Liver (tissue), 9 donors: ENCODE data around the gene ALDH1A2. TPM values are rescaled to one million over a fixed set of nuclear protein-coding genes. Genes with fewer than 3 reads are reported as not detected.
"Not testable (repeated sequence)": the region's sequence is repeated elsewhere in the genome, so short reads cannot be mapped to it uniquely, and the experiment has no call there.

Experiments used
- DNase-seq: peaks from one replicate; pipeline ENCODE4 v3.0.0-alpha.2; 2017; ENCODE audit warnings: low spot score
- H3K27ac ChIP-seq, 2 donors: one replicate each; pipeline ENCODE4 v1.7.0; 2013; ENCODE audit warnings: inconsistent platforms in 2 of 2, low read length in 2 of 2, control low read depth in 1 of 2, low read depth in 1 of 2, mild to moderate bottlenecking in 1 of 2
- H3K27me3 ChIP-seq, 4 donors: one replicate each; pipeline versions ENCODE4 v1.6.1 to v1.7.0; 2013; ENCODE audit warnings: low read length in 3 of 4, inconsistent platforms in 1 of 4, mild to moderate bottlenecking in 1 of 4, moderate library complexity in 1 of 4; ENCODE audit not compliant: control insufficient read depth in 4 of 4, insufficient read depth in 4 of 4
- H3K36me3 ChIP-seq, 4 donors: one replicate each; pipeline versions ENCODE4 v1.6.1 to v1.7.0; 2013; ENCODE audit warnings: low read length in 3 of 4, mild to moderate bottlenecking in 3 of 4, low read depth in 1 of 4, moderate library complexity in 1 of 4; ENCODE audit not compliant: control insufficient read depth in 4 of 4, insufficient read depth in 3 of 4
- H3K4me1 ChIP-seq, 4 donors: one replicate each; pipeline versions ENCODE4 v1.6.1 to v1.7.0; 2013; ENCODE audit warnings: low read length in 3 of 4, mild to moderate bottlenecking in 3 of 4, moderate library complexity in 1 of 4; ENCODE audit not compliant: control insufficient read depth in 4 of 4, insufficient read depth in 4 of 4
- H3K4me3 ChIP-seq, 3 donors: one replicate each; pipeline versions ENCODE4 v1.6.1 to v1.7.0; 2013; ENCODE audit warnings: low read length in 3 of 3, control low read depth in 1 of 3, low read depth in 1 of 3, mild to moderate bottlenecking in 1 of 3
- H3K9ac ChIP-seq, 2 donors: one replicate each; pipeline ENCODE4 v1.7.0; 2013; ENCODE audit warnings: low read length in 2 of 2, mild to moderate bottlenecking in 2 of 2, moderate library complexity in 2 of 2, control low read depth in 1 of 2, low read depth in 1 of 2
- H3K9me3 ChIP-seq, 4 donors: one replicate each; pipeline versions ENCODE4 v1.6.1 to v1.7.0; 2013; ENCODE audit warnings: low read length in 3 of 4; ENCODE audit not compliant: control insufficient read depth in 4 of 4
- CTCF ChIP-seq: fragments of 150-350 bp; IDR thresholded peaks from 2 replicates; pipeline ENCODE4 v1.5.1; 2017; ENCODE audit warnings: improper control_type of control experiment, low read depth, low read length; ENCODE audit not compliant: missing input control
- FOXA2 ChIP-seq: IDR thresholded peaks from 2 replicates; pipeline ENCODE4 v1.6.1; 2016; ENCODE audit warnings: antibody characterized with exemption
- GABPA ChIP-seq, 2 donors: IDR thresholded peaks in 1 of 2; conservative IDR thresholded peaks in 1 of 2; 2 replicates each; pipeline ENCODE4 v1.6.1; 2016; ENCODE audit warnings: antibody characterized with exemption in 2 of 2, mild to moderate bottlenecking in 1 of 2, moderate library complexity in 1 of 2
- HNF4A ChIP-seq, 2 donors: conservative IDR thresholded peaks; 2 replicates each; pipeline ENCODE4 v1.6.1; 2016; ENCODE audit warnings: antibody characterized with exemption in 2 of 2, mild to moderate bottlenecking in 2 of 2
- RXRA ChIP-seq, 2 donors: IDR thresholded peaks; 2 replicates each; pipeline ENCODE4 v1.6.1; 2017 to 2018; ENCODE audit warnings: antibody characterized with exemption in 2 of 2, mild to moderate bottlenecking in 1 of 2
- SP1 ChIP-seq: IDR thresholded peaks from 2 replicates; pipeline ENCODE4 v1.6.1; 2018; ENCODE audit warnings: antibody characterized with exemption, mild to moderate bottlenecking
- WGBS: extraction: QIAGEN DNeasy Blood & Tissue Kit; methylation state at CpG from one replicate; pipeline ENCODE4 v1.1.7; 2013; 5-methylcytosine and 5-hydroxymethylcytosine counted together
- polyA plus RNA-seq, 2 donors: library from polyadenylated mRNA; stranded (reverse) in 1 of 2; unstranded in 1 of 2; fragments of 200-250 nt in 1 of 2; fragments of >200 nt in 1 of 2; fragmentation: Nextera tagmentation in 1 of 2; extraction: Ambion mirVana in 1 of 2; gene quantifications; one replicate each; pipeline versions ENCODE4 v1.2.1 to v1.2.3, GENCODE V29; 2013 to 2015
- total RNA-seq, 2 donors: library from RNA; depleted of rRNA; stranded (reverse); fragments of >200 nt; gene quantifications; one replicate each; pipeline ENCODE4 v1.2.3, GENCODE V29; 2014
- TF ChIP-seq, protein P1 (sequence below): IDR thresholded peaks from 2 replicates; pipeline ENCODE4 v1.6.1; 2016; ENCODE audit warnings: antibody characterized with exemption
- TF ChIP-seq, protein P2 (sequence below): IDR thresholded peaks from 2 replicates; pipeline ENCODE4 v1.6.1; 2016; ENCODE audit warnings: antibody characterized with exemption
- donor health status: healthy.
- donor health status: healthy.
- donor health status: healthy.
- donor health status: healthy.
- donor health status: healthy.

Gene ALDH1A2
- total and polyA plus RNA-seq, 4 donors: 1.2 to 22.7 (median 14.0) TPM

DNA sequence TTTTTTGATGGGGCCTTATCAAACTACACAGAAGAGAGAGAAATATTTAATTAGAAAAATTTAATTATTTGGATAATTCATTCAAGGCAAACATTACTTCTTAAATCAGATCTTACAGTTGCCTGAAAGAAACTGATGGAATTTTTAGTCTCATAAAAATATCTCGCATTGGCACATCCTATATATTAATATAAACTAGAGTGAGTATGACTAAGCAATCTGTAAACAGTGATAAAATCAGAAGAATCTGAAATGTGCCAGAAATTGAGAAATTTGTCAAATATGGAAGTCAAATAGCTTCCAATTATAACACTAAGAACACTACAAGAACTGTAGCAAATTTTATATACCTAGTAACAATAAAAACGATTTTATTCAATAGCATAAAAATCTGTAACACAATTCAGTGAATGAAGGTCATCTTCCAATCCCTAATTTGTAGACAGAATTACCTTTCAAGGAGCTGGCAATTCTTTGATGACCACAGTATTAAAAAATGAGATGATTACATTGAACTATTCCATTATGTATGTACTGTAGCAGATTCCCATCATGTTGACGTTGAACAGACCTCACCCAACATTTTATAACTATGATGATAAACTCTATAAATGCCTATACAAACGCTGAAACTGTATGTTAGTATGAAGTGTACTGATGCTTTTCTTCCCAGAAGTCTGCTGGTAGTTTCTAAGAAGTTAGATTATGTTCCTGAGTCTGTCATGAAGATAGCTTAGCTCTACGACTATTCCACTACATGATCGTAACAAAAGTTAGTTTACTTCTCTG is 63.0 kb downstream of the ALDH1A2 start:
- Histone ChIP-seq H3K4me1 (no peaks in the 10 kb centered on the region), H3K36me3 (no peaks in the 10 kb centered on the region), H3K27ac (no peak overlapping the region), H3K4me3 (no peak overlapping the region), H3K9ac (no peak overlapping the region), H3K9me3 (no peaks in the 10 kb centered on the region), H3K27me3 (no peaks in the 10 kb centered on the region)
- no peak for TF ChIP-seq CTCF
- TF ChIP-seq RXRA (IDR thresholded peaks at IDR 0.05): no peak
- TF ChIP-seq, protein P1, sequence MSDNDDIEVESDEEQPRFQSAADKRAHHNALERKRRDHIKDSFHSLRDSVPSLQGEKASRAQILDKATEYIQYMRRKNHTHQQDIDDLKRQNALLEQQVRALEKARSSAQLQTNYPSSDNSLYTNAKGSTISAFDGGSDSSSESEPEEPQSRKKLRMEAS: no peak
- WGBS: 70% methylated on average over 6 of the region's 6 CpGs
- DNase-seq: no peak

GRCh38 chr15:57999699-58000098 is 65.8 kb downstream of the ALDH1A2 start:
- H3K9ac ChIP-seq, H3K9me3 ChIP-seq, H3K4me3 ChIP-seq, DNase-seq, H3K27me3 ChIP-seq, H3K36me3 ChIP-seq, H3K4me1 ChIP-seq, H3K27ac ChIP-seq: not testable (repeated sequence)
- 77% methylated on average over 2 of the region's 2 CpGs for WGBS

DNA sequence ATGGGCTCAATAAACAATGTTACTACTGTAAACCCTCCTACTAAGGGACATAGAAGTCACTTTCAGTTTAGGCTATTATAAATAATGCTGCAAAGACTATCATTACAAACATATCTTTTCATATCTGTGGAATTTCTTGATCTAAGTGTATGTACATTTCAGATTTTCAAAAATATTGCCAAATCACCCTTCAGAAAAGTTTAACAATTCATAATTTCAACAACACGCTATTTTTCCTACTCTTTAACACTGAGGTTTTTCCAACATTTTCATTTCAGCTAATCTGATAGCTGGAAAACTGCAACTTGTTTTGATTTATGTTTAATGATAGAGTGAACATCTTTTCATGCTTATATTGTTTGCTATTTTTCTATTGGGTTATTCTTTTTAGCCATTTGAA is 69.0 kb downstream of the ALDH1A2 start:
- 99% methylated on average over 1 of the region's 1 CpG for WGBS
- no peaks in the 10 kb centered on the region for H3K4me1 ChIP-seq

GRCh38 chr15:57994221-57995049 is 71.1 kb downstream of the ALDH1A2 start:
- H3K36me3 ChIP-seq: no peaks in the 10 kb centered on the region
- no peak overlapping the region for H3K9ac ChIP-seq
- no peak overlapping the region for H3K27ac ChIP-seq
- H3K4me3 ChIP-seq: no peak overlapping the region
- TF ChIP-seq SP1: no peak
- no peak for TF ChIP-seq FOXA2
- TF ChIP-seq, protein P2, sequence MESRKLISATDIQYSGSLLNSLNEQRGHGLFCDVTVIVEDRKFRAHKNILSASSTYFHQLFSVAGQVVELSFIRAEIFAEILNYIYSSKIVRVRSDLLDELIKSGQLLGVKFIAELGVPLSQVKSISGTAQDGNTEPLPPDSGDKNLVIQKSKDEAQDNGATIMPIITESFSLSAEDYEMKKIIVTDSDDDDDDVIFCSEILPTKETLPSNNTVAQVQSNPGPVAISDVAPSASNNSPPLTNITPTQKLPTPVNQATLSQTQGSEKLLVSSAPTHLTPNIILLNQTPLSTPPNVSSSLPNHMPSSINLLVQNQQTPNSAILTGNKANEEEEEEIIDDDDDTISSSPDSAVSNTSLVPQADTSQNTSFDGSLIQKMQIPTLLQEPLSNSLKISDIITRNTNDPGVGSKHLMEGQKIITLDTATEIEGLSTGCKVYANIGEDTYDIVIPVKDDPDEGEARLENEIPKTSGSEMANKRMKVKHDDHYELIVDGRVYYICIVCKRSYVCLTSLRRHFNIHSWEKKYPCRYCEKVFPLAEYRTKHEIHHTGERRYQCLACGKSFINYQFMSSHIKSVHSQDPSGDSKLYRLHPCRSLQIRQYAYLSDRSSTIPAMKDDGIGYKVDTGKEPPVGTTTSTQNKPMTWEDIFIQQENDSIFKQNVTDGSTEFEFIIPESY: no peak
- TF ChIP-seq HNF4A (conservative IDR thresholded peaks at IDR 0.05): no peak
- no peaks in the 10 kb centered on the region for H3K27me3 ChIP-seq
- 84% methylated on average over 3 of the region's 3 CpGs for WGBS
- no peaks in the 10 kb centered on the region for H3K9me3 ChIP-seq
- DNase-seq: no peak
- H3K4me1 ChIP-seq: no peaks in the 10 kb centered on the region

More for the DNA sequence above, 69.0 kb downstream of the ALDH1A2 start:
- no peaks in the 10 kb centered on the region for H3K27me3 ChIP-seq
- no peak overlapping the region for H3K4me3 ChIP-seq
- H3K9me3 ChIP-seq: no peaks in the 10 kb centered on the region
- DNase-seq: no peak
- no peak overlapping the region for H3K27ac ChIP-seq
- H3K9ac ChIP-seq: no peak overlapping the region
- no peak for TF ChIP-seq GABPA (IDR thresholded peaks at IDR 0.05 in 1 of 2, conservative IDR thresholded peaks at IDR 0.05 in 1 of 2)
- H3K36me3 ChIP-seq: no peaks in the 10 kb centered on the region
